NB4 (cell line): Measurements from ENCODE around the gene SAYSD1.

Source experiments
- DNase-seq: peaks from one replicate; pipeline ENCODE4 v3.0.0; 2010; ENCODE audit warnings: low read depth
- H3K4me3 ChIP-seq: one replicate; pipeline ENCODE4 v1.5.1; 2011; ENCODE audit warnings: mild to moderate bottlenecking, low read depth, low read length, moderate library complexity
- CTCF ChIP-seq: IDR thresholded peaks from one replicate; pipeline ENCODE4 v1.5.1; 2012; ENCODE audit warnings: low read depth, low read length
- MYC ChIP-seq: IDR thresholded peaks from 2 replicates; pipeline ENCODE4 v1.6.1; 2011; ENCODE audit warnings: low read depth, low read length
- POLR2A ChIP-seq: IDR thresholded peaks from 2 replicates; pipeline ENCODE4 v1.6.1; 2011; ENCODE audit warnings: mild to moderate bottlenecking; ENCODE audit not compliant: insufficient read length; ENCODE audit errors: extremely low read depth
- TF ChIP-seq, protein P1 (sequence below): IDR thresholded peaks from 2 replicates; pipeline ENCODE4 v1.6.1; 2011; ENCODE audit warnings: low read depth, low read length

The SAYSD1 gene

GRCh38 chr6:39111280-39111679, 3.7 kb downstream of the SAYSD1 start:
- H3K4me3 ChIP-seq: no peak overlapping the region
- DNase-seq: no peak
- TF ChIP-seq, protein P1, sequence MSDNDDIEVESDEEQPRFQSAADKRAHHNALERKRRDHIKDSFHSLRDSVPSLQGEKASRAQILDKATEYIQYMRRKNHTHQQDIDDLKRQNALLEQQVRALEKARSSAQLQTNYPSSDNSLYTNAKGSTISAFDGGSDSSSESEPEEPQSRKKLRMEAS: no peak
- no peak for TF ChIP-seq POLR2A
- no peak for TF ChIP-seq CTCF
- no peak for TF ChIP-seq MYC

- TF ChIP-seq MYC (no peak), POLR2A (no peak), CTCF (no peak)
- TF ChIP-seq, protein P1: no peak
- H3K4me3 ChIP-seq: no peak overlapping the region
- no peak for DNase-seq
Measured at GRCh38 chr6:39108041-39108839, 6.7 kb downstream of the SAYSD1 start.

- H3K4me3 ChIP-seq: no peak overlapping the region
- no peak for DNase-seq
- no peak for TF ChIP-seq CTCF
- TF ChIP-seq MYC: no peak
- no peak for TF ChIP-seq POLR2A
- TF ChIP-seq, protein P1: no peak
Measured at GRCh38 chr6:39107641-39108040, 7.3 kb downstream of the SAYSD1 start.

- no peak overlapping the region for H3K4me3 ChIP-seq
- no peak for DNase-seq
- TF ChIP-seq, protein P1: no peak
Measured at GRCh38 chr6:39107034-39107433, 8.0 kb downstream of the SAYSD1 start.

DNA sequence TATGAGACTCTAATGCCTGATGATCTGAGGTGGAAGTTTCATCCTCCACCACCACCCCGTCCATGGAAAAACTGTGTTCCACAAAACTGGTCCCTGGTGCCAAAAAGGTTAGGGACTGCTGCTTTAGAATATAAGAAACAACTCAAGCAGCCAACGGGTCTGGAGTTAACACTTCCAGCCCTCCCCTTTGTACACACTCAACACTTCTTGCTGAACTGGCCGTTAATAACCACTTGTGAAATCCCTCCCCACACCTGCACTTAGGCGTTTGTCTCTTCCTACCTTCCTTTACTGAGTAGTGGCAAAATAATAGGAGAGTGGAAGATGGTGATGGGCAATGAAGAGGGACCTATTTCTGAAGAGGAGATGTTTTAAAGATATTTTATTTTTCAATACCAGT, 10.5 kb downstream of the SAYSD1 start:
- no peak for DNase-seq
- TF ChIP-seq, protein P1: no peak
- TF ChIP-seq MYC (no peak), CTCF (no peak), POLR2A (no peak)
- no peak overlapping the region for H3K4me3 ChIP-seq

GRCh38 chr6:39102821-39103136, 12.2 kb downstream of the SAYSD1 start:
- H3K4me3 ChIP-seq: no peak overlapping the region
- DNase-seq: no peak
- TF ChIP-seq MYC (no peak), POLR2A (no peak), CTCF (no peak)
- TF ChIP-seq, protein P1: no peak
